KOPT-K1 (cell line): ENCODE data around the gene GRB10.

Source experiments
- H3K27ac ChIP-seq: fragments of 200-600 bp; sonication (generic); 2 replicates; pipeline ENCODE4 v1.5.1; 2016; ENCODE audit warnings: antibody characterized with exemption, mild to moderate bottlenecking, low read depth, low read length; ENCODE audit not compliant: poor library complexity, severe bottlenecking
- H3K36me3 ChIP-seq: fragments of 200-600 bp; sonication (generic); 2 replicates; pipeline ENCODE4 v1.5.1; 2017; ENCODE audit warnings: antibody characterized with exemption, mild to moderate bottlenecking, low read length, moderate library complexity; ENCODE audit not compliant: insufficient read depth
- H3K9me3 ChIP-seq: fragments of 200-600 bp; sonication (generic); 2 replicates; pipeline ENCODE4 v1.5.1; 2017; ENCODE audit warnings: antibody characterized with exemption, low read length, mild to moderate bottlenecking; ENCODE audit not compliant: insufficient read depth, poor library complexity, severe bottlenecking

Gene GRB10

GRCh38 chr7:50640779-50641178 lies 141.9 kb downstream of the GRB10 start:
- H3K27ac ChIP-seq = no peak overlapping the region
- H3K36me3 ChIP-seq = no peaks in the 10 kb centered on the region
- no peaks in the 10 kb centered on the region for H3K9me3 ChIP-seq

- H3K36me3 ChIP-seq = no peaks in the 10 kb centered on the region
- H3K27ac ChIP-seq = no peak overlapping the region
- H3K9me3 ChIP-seq = no peaks in the 10 kb centered on the region
These were observed 142.4 kb downstream of the GRB10 start for GRCh38 chr7:50640256-50640655.

GRCh38 chr7:50637725-50638643 lies 144.7 kb downstream of the GRB10 start:
- Histone ChIP-seq H3K9me3 (no peaks in the 10 kb centered on the region), H3K36me3 (no peaks in the 10 kb centered on the region), H3K27ac (no peak overlapping the region)

- Histone ChIP-seq H3K36me3 (no peaks in the 10 kb centered on the region), H3K9me3 (no peaks in the 10 kb centered on the region), H3K27ac (no peak overlapping the region)
These were observed 148.3 kb downstream of the GRB10 start for GRCh38 chr7:50634378-50634777.

GRCh38 chr7:50633414-50633710 lies 149.3 kb downstream of the GRB10 start:
- Histone ChIP-seq H3K9me3 (no peaks in the 10 kb centered on the region), H3K27ac (no peak overlapping the region), H3K36me3 (no peaks in the 10 kb centered on the region)

GRCh38 chr7:50632561-50633413 lies 149.9 kb downstream of the GRB10 start:
- Histone ChIP-seq H3K36me3 (no peaks in the 10 kb centered on the region), H3K27ac (no peak overlapping the region), H3K9me3 (no peaks in the 10 kb centered on the region)

- H3K9me3 ChIP-seq = no peaks in the 10 kb centered on the region
- H3K36me3 ChIP-seq = no peaks in the 10 kb centered on the region
- no peak overlapping the region for H3K27ac ChIP-seq
These were observed 151.1 kb downstream of the GRB10 start for GRCh38 chr7:50631639-50632038.

GRCh38 chr7:50631100-50631499 lies 151.6 kb downstream of the GRB10 start:
- no peaks in the 10 kb centered on the region for H3K9me3 ChIP-seq
- no peaks in the 10 kb centered on the region for H3K36me3 ChIP-seq
- H3K27ac ChIP-seq = no peak overlapping the region

- Histone ChIP-seq H3K27ac (no peak overlapping the region), H3K9me3 (no peaks in the 10 kb centered on the region), H3K36me3 (no peaks in the 10 kb centered on the region)
These were observed 153.3 kb downstream of the GRB10 start for GRCh38 chr7:50629238-50629901.

- H3K27ac ChIP-seq = no peak overlapping the region
- H3K9me3 ChIP-seq = no peaks in the 10 kb centered on the region
- H3K36me3 ChIP-seq = no peaks in the 10 kb centered on the region
These were observed 154.1 kb downstream of the GRB10 start for GRCh38 chr7:50628434-50629084.

GRCh38 chr7:50627824-50628361 lies 154.8 kb downstream of the GRB10 start:
- H3K27ac ChIP-seq = no peak overlapping the region
- no peaks in the 10 kb centered on the region for H3K36me3 ChIP-seq
- no peaks in the 10 kb centered on the region for H3K9me3 ChIP-seq

- Histone ChIP-seq H3K36me3 (no peaks in the 10 kb centered on the region), H3K9me3 (no peaks in the 10 kb centered on the region), H3K27ac (no peak overlapping the region)
These were observed 156.4 kb downstream of the GRB10 start for GRCh38 chr7:50626286-50626685.

GRCh38 chr7:50625360-50625759 lies 157.3 kb downstream of the GRB10 start:
- Histone ChIP-seq H3K36me3 (no peaks in the 10 kb centered on the region), H3K27ac (no peak overlapping the region), H3K9me3 (no peaks in the 10 kb centered on the region)

- Histone ChIP-seq H3K36me3 (no peaks in the 10 kb centered on the region), H3K27ac (no peak overlapping the region), H3K9me3 (no peaks in the 10 kb centered on the region)
These were observed 159.9 kb downstream of the GRB10 start for GRCh38 chr7:50622821-50623220.
